ENCODE data around the gene LMBR1. TPM values are rescaled to one million over a fixed set of nuclear protein-coding genes. Genes with fewer than 3 reads are reported as not detected.

Gene LMBR1
- total and polyA plus RNA-seq, 5 donors from 2014 or later, result 35.7 to 71.9 (median 39.9) TPM

DNA sequence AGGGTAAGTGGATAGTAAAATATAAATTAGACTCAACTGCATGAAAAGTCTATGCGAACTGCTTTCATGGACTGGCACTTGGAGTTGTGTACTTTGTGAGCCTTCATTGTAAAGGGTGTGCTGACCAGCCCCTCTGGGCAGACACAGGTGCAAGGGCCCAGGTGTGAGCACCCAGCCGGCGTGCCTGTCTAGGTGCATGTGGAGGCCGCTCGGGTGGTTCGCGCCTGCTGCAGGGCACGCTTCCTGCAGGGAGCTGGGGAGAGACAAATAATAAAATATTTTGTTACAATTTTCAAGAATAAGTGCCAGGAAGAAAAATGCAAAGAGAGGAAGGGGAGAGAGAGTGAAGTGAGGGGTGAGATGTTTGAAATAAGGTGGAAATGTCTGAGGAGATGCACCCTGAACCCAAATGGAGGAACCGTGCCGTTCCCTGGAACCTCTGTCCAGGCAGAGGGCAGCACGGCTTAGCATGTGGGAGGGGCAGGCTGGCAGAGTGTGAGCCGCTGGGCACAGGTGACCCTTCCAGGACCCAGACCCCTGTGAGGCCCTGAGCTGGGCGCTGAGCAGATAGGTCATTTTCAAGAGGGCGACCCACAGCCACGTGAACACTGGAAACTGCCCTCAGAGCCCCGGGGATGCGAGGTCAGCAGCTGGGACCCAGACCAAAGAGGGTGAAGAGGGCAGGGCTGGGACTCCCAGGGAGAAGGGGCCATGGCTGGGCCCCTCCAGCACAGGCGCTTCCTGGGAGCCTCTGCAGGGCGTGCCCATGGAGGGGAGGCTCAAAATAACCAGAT, 223.8 kb downstream of the LMBR1 start:
- H3K36me3 Mint-ChIP-seq, result peaks cover 11% of the 10 kb centered on the region
- H3K4me1 Mint-ChIP-seq, result peaks cover 0 to 3% (median 0%) of the 10 kb centered on the region in 4 donors
- H3K27me3 ChIP-seq (ENCODE audit: control insufficient read depth, insufficient read depth, low read length), result no peaks in the 10 kb centered on the region
- DNase-seq (no peak), ATAC-seq (ENCODE audit: low read depth in 2 of 2) (no peak)
- no peaks in the 10 kb centered on the region for H3K27me3 Mint-ChIP-seq
- no peak overlapping the region for H3K27ac Mint-ChIP-seq
- H3K9me3 Mint-ChIP-seq, result no peaks in the 10 kb centered on the region
- no peaks in the 10 kb centered on the region for H3K4me1 ChIP-seq (ENCODE audit: control insufficient read depth, insufficient read depth, low read length, poor library complexity, severe bottlenecking)
- no peak overlapping the region for H3K4me3 ChIP-seq (ENCODE audit: low read depth, low read length)
- no peaks in the 10 kb centered on the region for H3K36me3 ChIP-seq (ENCODE audit: control insufficient read depth, insufficient read depth, low read length)
- H3K9me3 ChIP-seq (ENCODE audit: control insufficient read depth in 2 of 2, low read length in 2 of 2), result no peaks in the 10 kb centered on the region
- H3K27ac ChIP-seq (ENCODE audit: insufficient read depth, low read length, poor library complexity, severe bottlenecking), result no peak overlapping the region
- peak overlapping the region in 1 of 4 donors; percentile 58 for H3K4me3 Mint-ChIP-seq

- Mint-ChIP-seq H3K36me3 (peaks cover 6% of the 10 kb centered on the region), H3K4me3 (no peak overlapping the region), H3K27ac (no peak overlapping the region), H3K27me3 (no peaks in the 10 kb centered on the region), H3K4me1 (peaks cover 0 to 3% (median 0%) of the 10 kb centered on the region in 4 donors), H3K9me3 (no peaks in the 10 kb centered on the region)
- H3K36me3 ChIP-seq (ENCODE audit: control insufficient read depth, insufficient read depth, low read length), result no peaks in the 10 kb centered on the region
- no peaks in the 10 kb centered on the region for H3K9me3 ChIP-seq (ENCODE audit: control insufficient read depth in 2 of 2, low read length in 2 of 2)
- H3K27me3 ChIP-seq (ENCODE audit: control insufficient read depth, insufficient read depth, low read length), result no peaks in the 10 kb centered on the region
- H3K27ac ChIP-seq (ENCODE audit: insufficient read depth, low read length, poor library complexity, severe bottlenecking), result no peak overlapping the region
- ATAC-seq (ENCODE audit: low read depth in 2 of 2) (no peak), DNase-seq (no peak)
- H3K4me1 ChIP-seq (ENCODE audit: control insufficient read depth, insufficient read depth, low read length, poor library complexity, severe bottlenecking), result no peaks in the 10 kb centered on the region
- H3K4me3 ChIP-seq (ENCODE audit: low read depth, low read length), result no peak overlapping the region
Observed at GRCh38 chr7:156668130-156668741, 224.7 kb downstream of the LMBR1 start.

DNA sequence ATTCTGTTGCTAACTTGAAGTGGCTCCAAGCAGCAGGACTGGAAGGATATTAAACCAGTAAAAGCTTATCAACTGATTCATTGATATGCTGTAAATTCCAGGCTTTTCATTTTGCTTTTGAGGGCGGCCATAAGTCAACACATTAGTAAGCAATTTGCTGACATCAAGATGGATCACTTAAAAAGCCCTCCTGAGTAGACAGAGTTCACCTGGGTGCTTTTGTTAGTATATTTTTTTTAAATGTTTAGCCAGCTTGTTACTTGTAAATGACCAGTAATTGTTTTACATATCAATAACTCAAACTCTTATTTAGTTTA, 225.9 kb downstream of the LMBR1 start:
- Histone ChIP-seq H3K27me3 (ENCODE audit: control insufficient read depth, insufficient read depth, low read length) (no peaks in the 10 kb centered on the region), H3K4me1 (ENCODE audit: control insufficient read depth, insufficient read depth, low read length, poor library complexity, severe bottlenecking) (no peaks in the 10 kb centered on the region), H3K4me3 (ENCODE audit: low read depth, low read length) (no peak overlapping the region), H3K27ac (ENCODE audit: insufficient read depth, low read length, poor library complexity, severe bottlenecking) (no peak overlapping the region), H3K9me3 (ENCODE audit: control insufficient read depth in 2 of 2, low read length in 2 of 2) (no peaks in the 10 kb centered on the region), H3K36me3 (ENCODE audit: control insufficient read depth, insufficient read depth, low read length) (no peaks in the 10 kb centered on the region)
- ATAC-seq (ENCODE audit: low read depth in 2 of 2), result no peak
- no peak for DNase-seq
- peak overlapping the region in 1 of 3 donors; percentile 6 for H3K27ac Mint-ChIP-seq
- H3K27me3 Mint-ChIP-seq, result no peaks in the 10 kb centered on the region
- no peak overlapping the region for H3K4me3 Mint-ChIP-seq
- peaks cover 6% of the 10 kb centered on the region for H3K36me3 Mint-ChIP-seq
- H3K4me1 Mint-ChIP-seq, result peaks cover 0 to 3% (median 0%) of the 10 kb centered on the region in 4 donors
- H3K9me3 Mint-ChIP-seq, result no peaks in the 10 kb centered on the region

DNA sequence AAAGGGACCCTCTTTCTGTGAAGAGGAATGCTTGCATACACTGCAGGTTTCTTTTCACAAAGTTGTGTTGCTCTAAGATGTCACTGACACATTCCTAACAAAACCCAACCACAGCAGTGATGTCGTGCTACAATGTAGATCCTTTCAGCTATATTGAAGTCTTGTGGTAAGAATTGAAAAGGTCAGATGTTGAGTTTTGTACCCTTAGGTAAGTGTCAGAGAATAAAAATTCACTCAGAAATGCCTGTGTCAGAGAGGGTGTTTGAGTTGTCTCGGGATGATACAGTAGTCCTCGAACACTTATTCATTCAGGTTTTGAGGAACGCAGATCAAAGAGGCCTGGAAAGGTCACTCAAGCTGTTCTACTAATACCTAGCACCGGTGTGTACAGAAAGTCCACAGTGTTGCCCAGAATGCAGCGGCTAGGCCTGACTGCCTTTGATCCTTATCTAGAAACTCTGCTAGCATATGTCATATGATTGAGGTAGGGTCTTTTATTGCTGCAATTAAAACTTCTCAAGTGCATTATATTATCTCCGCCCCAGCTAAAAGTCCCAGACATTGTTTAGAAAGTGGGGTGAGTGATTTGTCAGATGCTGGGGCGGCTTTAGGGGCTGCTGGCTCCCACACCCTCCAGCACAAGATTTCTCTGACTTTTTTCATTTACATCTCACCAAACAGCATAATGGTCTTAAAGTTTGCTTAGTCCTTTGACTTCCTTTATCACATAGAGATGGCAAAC, 226.4 kb downstream of the LMBR1 start:
- H3K27me3 Mint-ChIP-seq, result no peaks in the 10 kb centered on the region
- peaks cover 6% of the 10 kb centered on the region for H3K36me3 Mint-ChIP-seq
- Histone ChIP-seq H3K9me3 (ENCODE audit: control insufficient read depth in 2 of 2, low read length in 2 of 2) (no peaks in the 10 kb centered on the region), H3K27me3 (ENCODE audit: control insufficient read depth, insufficient read depth, low read length) (no peaks in the 10 kb centered on the region), H3K36me3 (ENCODE audit: control insufficient read depth, insufficient read depth, low read length) (no peaks in the 10 kb centered on the region), H3K27ac (ENCODE audit: insufficient read depth, low read length, poor library complexity, severe bottlenecking) (no peak overlapping the region), H3K4me3 (ENCODE audit: low read depth, low read length) (no peak overlapping the region), H3K4me1 (ENCODE audit: control insufficient read depth, insufficient read depth, low read length, poor library complexity, severe bottlenecking) (no peaks in the 10 kb centered on the region)
- ATAC-seq (ENCODE audit: low read depth in 2 of 2), result no peak
- H3K4me1 Mint-ChIP-seq, result peaks cover 0 to 3% (median 0%) of the 10 kb centered on the region in 4 donors
- no peak overlapping the region for H3K4me3 Mint-ChIP-seq
- no peak for DNase-seq
- peak overlapping the region in 1 of 3 donors; percentile 6 for H3K27ac Mint-ChIP-seq
- no peaks in the 10 kb centered on the region for H3K9me3 Mint-ChIP-seq

- Histone ChIP-seq H3K9me3 (ENCODE audit: control insufficient read depth in 2 of 2, low read length in 2 of 2) (no peaks in the 10 kb centered on the region), H3K27ac (ENCODE audit: insufficient read depth, low read length, poor library complexity, severe bottlenecking) (no peak overlapping the region), H3K27me3 (ENCODE audit: control insufficient read depth, insufficient read depth, low read length) (no peaks in the 10 kb centered on the region), H3K36me3 (ENCODE audit: control insufficient read depth, insufficient read depth, low read length) (no peaks in the 10 kb centered on the region), H3K4me1 (ENCODE audit: control insufficient read depth, insufficient read depth, low read length, poor library complexity, severe bottlenecking) (no peaks in the 10 kb centered on the region), H3K4me3 (ENCODE audit: low read depth, low read length) (no peak overlapping the region)
- ATAC-seq (ENCODE audit: low read depth in 2 of 2) (no peak), DNase-seq (no peak)
- H3K4me1 Mint-ChIP-seq, result peaks cover 0 to 3% (median 0%) of the 10 kb centered on the region in 4 donors
- no peak overlapping the region for H3K4me3 Mint-ChIP-seq
- H3K36me3 Mint-ChIP-seq, result no peaks in the 10 kb centered on the region
- no peaks in the 10 kb centered on the region for H3K9me3 Mint-ChIP-seq
- H3K27ac Mint-ChIP-seq, result no peak overlapping the region
- no peaks in the 10 kb centered on the region for H3K27me3 Mint-ChIP-seq
Observed at GRCh38 chr7:156665101-156665500, 227.9 kb downstream of the LMBR1 start.

- no peak for ATAC-seq (ENCODE audit: low read depth in 2 of 2)
Observed at GRCh38 chr7:156662277-156662676, 230.7 kb downstream of the LMBR1 start.

GRCh38 chr7:156661637-156662036, 231.3 kb downstream of the LMBR1 start:
- Histone ChIP-seq H3K4me1 (ENCODE audit: control insufficient read depth, insufficient read depth, low read length, poor library complexity, severe bottlenecking) (no peaks in the 10 kb centered on the region), H3K36me3 (ENCODE audit: control insufficient read depth, insufficient read depth, low read length) (no peaks in the 10 kb centered on the region), H3K9me3 (ENCODE audit: control insufficient read depth in 2 of 2, low read length in 2 of 2) (no peaks in the 10 kb centered on the region), H3K4me3 (ENCODE audit: low read depth, low read length) (no peak overlapping the region), H3K27ac (ENCODE audit: insufficient read depth, low read length, poor library complexity, severe bottlenecking) (no peak overlapping the region), H3K27me3 (ENCODE audit: control insufficient read depth, insufficient read depth, low read length) (no peaks in the 10 kb centered on the region)
- H3K36me3 Mint-ChIP-seq, result no peaks in the 10 kb centered on the region
- H3K27ac Mint-ChIP-seq, result no peak overlapping the region
- H3K27me3 Mint-ChIP-seq, result peaks cover 4% of the 10 kb centered on the region
- no peaks in the 10 kb centered on the region for H3K4me1 Mint-ChIP-seq
- H3K9me3 Mint-ChIP-seq, result peaks cover 0 to 1% (median 0%) of the 10 kb centered on the region in 7 donors
- no peak overlapping the region for H3K4me3 Mint-ChIP-seq
- DNase-seq, result no peak
- ATAC-seq (ENCODE audit: low read depth in 2 of 2), result no peak

More at GRCh38 chr7:156662277-156662676, 230.7 kb downstream of the LMBR1 start:
- Histone ChIP-seq H3K27ac (ENCODE audit: insufficient read depth, low read length, poor library complexity, severe bottlenecking) (no peak overlapping the region), H3K4me1 (ENCODE audit: control insufficient read depth, insufficient read depth, low read length, poor library complexity, severe bottlenecking) (no peaks in the 10 kb centered on the region), H3K36me3 (ENCODE audit: control insufficient read depth, insufficient read depth, low read length) (no peaks in the 10 kb centered on the region), H3K4me3 (ENCODE audit: low read depth, low read length) (no peak overlapping the region), H3K9me3 (ENCODE audit: control insufficient read depth in 2 of 2, low read length in 2 of 2) (no peaks in the 10 kb centered on the region), H3K27me3 (ENCODE audit: control insufficient read depth, insufficient read depth, low read length) (no peaks in the 10 kb centered on the region)
- no peak for DNase-seq
- Mint-ChIP-seq H3K4me3 (no peak overlapping the region), H3K9me3 (peaks cover 0 to 1% (median 0%) of the 10 kb centered on the region in 7 donors), H3K27me3 (peaks cover 4% of the 10 kb centered on the region), H3K4me1 (no peaks in the 10 kb centered on the region), H3K27ac (no peak overlapping the region), H3K36me3 (no peaks in the 10 kb centered on the region)
